CD4-positive, alpha-beta T cell treated with Interleukin-21 for 1 hour (primary cell): Measurements from ENCODE around the gene SLC22A16.
"Not testable (repeated sequence)": the region's sequence is repeated elsewhere in the genome, so short reads cannot be mapped to it uniquely, and the experiment has no call there.

Experiments used
- DNase-seq: peaks from one replicate; pipeline ENCODE4 v3.0.0-alpha.2; 2020

SLC22A16 gene

DNA sequence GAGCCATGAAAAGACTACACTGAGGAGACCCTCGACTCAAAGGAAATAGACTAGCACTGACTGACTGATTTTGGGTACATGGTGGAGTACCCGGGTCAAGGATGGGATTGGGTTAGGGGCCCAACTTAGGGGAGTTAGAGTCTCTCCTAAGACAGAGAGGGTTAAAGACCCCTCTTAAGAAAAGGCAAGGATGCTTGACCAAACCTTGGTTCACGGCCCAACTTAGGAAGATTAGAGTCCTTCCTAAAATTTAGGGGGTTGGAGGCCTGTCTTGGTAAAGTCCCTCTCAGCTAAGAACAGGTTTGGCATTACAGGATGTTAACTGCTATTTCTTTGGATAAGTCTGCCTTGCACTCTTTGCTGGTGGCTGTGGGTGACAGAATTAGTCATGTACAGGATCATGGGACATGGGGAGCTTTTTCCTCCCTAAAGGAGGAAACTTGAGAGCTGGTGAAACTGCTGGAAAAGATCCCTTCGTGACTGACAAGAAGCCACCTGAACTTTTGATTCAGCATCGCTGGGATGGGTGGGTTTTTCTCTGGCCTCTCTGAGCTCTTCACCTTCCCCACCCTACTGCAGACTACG lies 12.3 kb upstream of the SLC22A16 start:
- DNase-seq = no peak

DNA sequence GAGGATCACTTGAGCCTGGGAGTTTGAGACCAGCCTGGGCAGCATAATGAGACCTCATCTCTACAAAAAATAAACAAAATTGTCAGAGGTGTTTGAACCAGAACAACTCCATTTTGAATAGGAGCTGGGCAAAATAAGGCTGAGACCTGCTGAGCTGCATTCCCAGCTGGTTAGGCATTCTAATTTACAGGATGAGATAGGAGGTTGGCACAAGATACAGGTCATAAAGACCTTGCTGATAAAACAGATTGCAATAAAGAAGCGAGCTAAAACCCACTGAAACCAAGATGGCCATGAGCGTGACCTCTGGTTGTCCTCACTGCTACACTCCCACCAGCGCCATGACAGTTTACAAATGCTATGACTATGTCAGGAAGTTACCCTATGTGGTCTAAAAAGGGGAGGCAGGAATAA lies 11.6 kb upstream of the SLC22A16 start:
- not testable (repeated sequence) for DNase-seq

GRCh38 chr6:110486756-110487155 lies 10.3 kb upstream of the SLC22A16 start:
- no peak for DNase-seq

- no peak for DNase-seq
Measured at GRCh38 chr6:110485491-110485890, 9.1 kb upstream of the SLC22A16 start.

- no peak for DNase-seq
Measured at GRCh38 chr6:110484321-110484720, 7.9 kb upstream of the SLC22A16 start.

GRCh38 chr6:110482774-110483400 lies 6.5 kb upstream of the SLC22A16 start:
- no peak for DNase-seq

- DNase-seq = no peak
Measured at GRCh38 chr6:110481081-110481480, 4.7 kb upstream of the SLC22A16 start.

DNA sequence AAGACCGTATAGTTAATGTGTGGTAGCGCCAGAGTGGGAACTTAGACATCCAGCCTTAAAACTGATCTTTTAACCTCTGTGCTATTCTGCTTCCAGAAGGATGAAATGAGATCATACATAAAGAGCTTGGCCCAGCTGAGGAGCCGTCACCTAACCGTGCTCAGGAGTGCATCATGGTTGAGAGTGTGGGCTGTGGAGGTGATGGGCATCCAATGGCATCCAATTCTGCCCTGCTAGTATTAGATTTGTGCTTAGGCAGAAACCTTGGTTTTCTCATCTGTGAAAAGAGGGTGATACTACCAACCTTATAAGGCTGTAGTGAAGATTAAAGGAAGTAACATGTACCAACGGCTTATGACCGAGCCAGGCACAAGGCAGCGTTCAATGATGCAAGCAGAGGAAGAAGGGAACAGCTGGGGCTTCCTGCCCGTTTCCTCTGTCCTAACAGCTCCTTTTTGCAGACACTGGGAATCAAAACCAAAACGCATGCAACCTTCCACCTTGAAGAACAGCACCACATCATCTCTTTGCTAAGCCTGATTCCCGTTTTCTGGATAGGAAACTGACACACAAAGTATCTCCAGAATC lies 1.3 kb downstream of the SLC22A16 start:
- DNase-seq = no peak

GRCh38 chr6:110474500-110474899 lies 1.9 kb downstream of the SLC22A16 start:
- no peak for DNase-seq

DNA sequence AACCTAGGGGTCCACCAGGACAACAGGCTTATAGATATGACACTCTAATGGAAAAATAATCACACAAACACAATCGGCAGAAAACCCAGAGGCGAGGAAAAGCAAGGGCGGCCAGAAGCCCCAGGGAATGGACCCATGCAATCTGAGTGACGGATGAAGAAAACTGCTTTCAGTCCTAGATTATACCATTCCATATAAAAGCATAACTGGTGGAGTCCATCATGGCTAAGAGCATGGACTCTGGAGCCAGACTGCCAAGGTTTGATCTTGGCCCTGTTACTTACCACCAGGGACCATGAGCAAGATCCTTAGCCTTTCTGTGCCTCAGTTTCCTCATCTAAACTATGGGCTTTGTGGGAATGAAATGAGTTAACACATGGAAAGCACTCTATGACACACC lies 3.7 kb downstream of the SLC22A16 start:
- no peak for DNase-seq

GRCh38 chr6:110471726-110472365 lies 4.6 kb downstream of the SLC22A16 start:
- DNase-seq = no peak

- no peak for DNase-seq
Measured at GRCh38 chr6:110468731-110469130, 7.7 kb downstream of the SLC22A16 start.

DNA sequence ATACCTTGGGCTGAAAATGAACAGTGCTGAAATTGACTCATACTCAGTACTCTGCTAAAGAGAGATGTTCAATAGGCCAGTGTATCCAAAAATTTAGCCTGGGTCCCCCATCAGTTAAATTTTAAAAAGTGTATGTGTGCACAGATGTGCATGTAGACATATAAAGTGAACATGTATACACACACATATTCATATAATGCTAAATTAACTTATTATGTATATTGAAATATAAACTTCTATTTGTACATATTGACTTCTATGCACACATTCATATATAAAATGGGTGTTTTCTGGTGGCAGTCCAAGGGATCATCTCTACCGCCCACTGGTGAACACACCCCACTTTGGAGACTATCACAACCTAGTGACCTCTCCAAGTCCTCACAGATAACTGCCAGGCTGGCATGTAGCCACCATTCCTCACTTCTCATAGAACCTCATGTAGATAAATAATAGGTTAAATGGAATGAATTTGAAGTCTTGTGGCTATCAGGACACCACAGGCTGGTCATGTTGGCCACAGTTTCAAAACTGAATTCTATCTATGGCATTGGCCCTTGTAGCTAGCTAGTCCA lies 8.8 kb downstream of the SLC22A16 start:
- DNase-seq = no peak

- no peak for DNase-seq
Measured at GRCh38 chr6:110462884-110463481, 13.4 kb downstream of the SLC22A16 start.

- no peak for DNase-seq
Measured at GRCh38 chr6:110461376-110461775, 15.0 kb downstream of the SLC22A16 start.

DNA sequence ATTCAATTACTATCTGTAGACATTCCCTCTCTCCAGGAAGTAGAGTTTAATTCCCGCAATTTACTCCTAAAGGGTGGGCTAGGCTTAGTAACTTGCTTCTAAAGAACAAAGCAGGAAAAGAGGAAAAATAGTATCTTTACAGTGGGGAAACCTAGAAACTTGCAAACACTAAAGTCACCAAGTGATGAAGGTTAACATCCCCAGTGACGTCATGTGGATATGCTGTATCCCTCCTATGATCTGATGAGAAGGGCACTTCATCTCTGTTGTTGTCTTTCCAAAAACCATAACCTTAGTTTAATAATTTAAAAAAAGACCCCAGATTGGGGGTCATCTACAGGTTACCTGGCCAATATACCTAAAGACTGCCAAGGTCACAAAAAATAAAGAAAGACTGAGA lies 17.3 kb downstream of the SLC22A16 start:
- no peak for DNase-seq

- DNase-seq = no peak
Measured at GRCh38 chr6:110458476-110458875, 17.9 kb downstream of the SLC22A16 start.

DNA sequence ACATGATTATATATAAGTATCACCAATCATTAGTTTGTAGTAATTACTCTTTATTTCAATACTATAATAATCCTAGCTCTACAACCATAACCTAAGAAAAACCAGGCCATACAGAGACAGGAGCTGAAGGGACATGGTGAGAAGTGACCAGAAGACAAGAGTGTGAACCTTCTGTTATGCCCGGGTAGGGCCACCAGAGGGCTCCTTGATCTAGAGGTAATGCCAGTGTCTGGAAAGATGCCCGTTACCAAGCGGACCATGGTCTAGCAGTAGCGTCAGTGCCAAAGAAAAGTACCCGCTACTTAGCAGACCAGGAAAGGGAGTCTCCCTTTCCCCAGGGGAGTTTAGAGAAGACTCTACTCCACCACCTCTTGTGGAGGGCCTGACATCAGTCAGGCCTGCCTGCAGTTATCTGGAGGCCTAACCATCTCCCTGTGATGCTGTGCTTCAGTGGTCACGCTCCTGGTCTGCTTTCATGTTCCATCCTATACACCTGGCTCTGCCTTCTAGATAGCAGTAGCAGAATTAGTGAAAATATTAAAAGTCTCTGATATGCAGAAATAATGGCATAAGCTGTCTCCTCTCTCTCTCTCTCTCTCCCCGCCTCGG lies 18.7 kb downstream of the SLC22A16 start:
- not testable (repeated sequence) for DNase-seq

DNA sequence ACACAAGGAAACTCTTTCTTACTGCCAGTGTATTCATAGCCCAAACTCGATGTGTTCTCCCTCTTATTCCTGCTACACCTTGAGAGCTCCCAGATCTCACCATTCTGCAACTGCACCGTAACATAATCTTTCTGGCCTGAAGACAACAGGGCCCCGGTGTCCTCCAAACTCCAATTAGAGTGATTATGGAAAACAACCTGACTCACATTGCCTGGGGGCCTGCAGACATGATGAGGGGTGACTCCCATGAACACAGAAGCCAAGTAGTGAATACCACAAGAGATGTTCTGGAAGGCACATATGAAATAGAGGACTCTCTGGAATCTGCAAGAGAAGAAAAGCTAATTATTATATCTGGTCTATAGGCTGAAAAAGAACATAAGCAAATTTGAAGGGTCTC lies 19.7 kb downstream of the SLC22A16 start:
- DNase-seq = no peak

DNA sequence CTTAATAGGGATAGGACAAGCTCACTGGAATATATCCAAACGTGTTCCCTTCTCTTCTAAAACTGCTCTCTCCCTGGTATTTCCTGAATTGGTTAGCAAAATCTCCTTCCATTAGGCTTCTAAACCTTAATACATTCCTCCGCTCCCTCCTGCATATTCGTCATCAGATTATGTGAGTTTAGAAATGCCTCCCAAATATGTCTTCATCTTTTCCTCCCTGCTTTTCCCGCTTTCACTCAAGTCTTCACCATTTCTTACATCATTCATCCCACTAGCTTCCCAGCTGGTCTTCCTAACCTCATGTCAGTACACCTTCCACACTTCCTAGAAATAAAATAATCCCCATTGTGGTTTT lies 26.9 kb downstream of the SLC22A16 start:
- no peak for DNase-seq

- no peak for DNase-seq
Measured at GRCh38 chr6:110448846-110449540, 27.4 kb downstream of the SLC22A16 start.

DNA sequence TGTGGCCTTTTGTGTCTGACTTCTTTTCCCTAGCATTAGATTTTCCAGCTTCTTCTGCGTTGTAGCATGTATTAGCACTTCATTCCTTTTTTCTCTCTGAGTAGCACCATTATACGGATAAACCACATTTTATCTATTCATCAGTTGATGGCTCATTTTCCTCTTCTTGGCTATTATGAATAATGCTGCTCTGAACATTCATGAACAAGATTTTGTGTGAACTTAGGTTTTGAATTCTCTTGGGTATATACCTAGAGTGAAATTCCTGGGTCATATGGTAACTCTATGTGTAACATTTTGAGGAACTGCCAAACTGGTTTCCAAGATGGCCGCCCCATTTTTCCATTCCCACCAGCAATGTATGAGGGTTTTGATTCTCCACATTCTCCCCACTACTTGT lies 28.7 kb downstream of the SLC22A16 start:
- DNase-seq = no peak
